Hematopoietic multipotent progenitor cell treated with erythropoietin and hydrocortisone succinate and interleukin-3 and kit ligand, for 6 days (in vitro differentiated cells): ENCODE results near the gene PICK1.

Experiments used
- DNase-seq: peaks from one replicate; pipeline ENCODE4 v3.0.0-alpha.2; 2015

Gene PICK1

GRCh38 chr22:38056969-38057891, at the start of gene PICK1:
Gene PICK1, plus strand, starts transcription at chr22:38057404. Its CDS starts 406 bp downstream, at chr22:38057810.
- DNase-seq = peak; percentile 87

GRCh38 chr22:38009000-38009806, 48.0 kb upstream of the PICK1 start:
- DNase-seq = no peak

- no peak for DNase-seq
Observed at GRCh38 chr22:38012604-38013072, 44.6 kb upstream of the PICK1 start.

- DNase-seq = no peak
Observed at GRCh38 chr22:38014083-38014482, 43.1 kb upstream of the PICK1 start.

GRCh38 chr22:38016182-38017151, 40.7 kb upstream of the PICK1 start:
- DNase-seq = peak; percentile 58

GRCh38 chr22:38017272-38017920, 39.8 kb upstream of the PICK1 start:
- peak; percentile 85 for DNase-seq

GRCh38 chr22:38017939-38018885, 39.0 kb upstream of the PICK1 start:
- no peak for DNase-seq

GRCh38 chr22:38018938-38019827, 38.0 kb upstream of the PICK1 start:
- no peak for DNase-seq

GRCh38 chr22:38021206-38021605, 36.0 kb upstream of the PICK1 start:
- no peak for DNase-seq

- no peak for DNase-seq
Observed at GRCh38 chr22:38023045-38023444, 34.2 kb upstream of the PICK1 start.

- DNase-seq = no peak
Observed at GRCh38 chr22:38025514-38025913, 31.7 kb upstream of the PICK1 start.

- DNase-seq = no peak
Observed at GRCh38 chr22:38026130-38027111, 30.8 kb upstream of the PICK1 start.

GRCh38 chr22:38027487-38027886, 29.7 kb upstream of the PICK1 start:
- no peak for DNase-seq

GRCh38 chr22:38028344-38029130, 28.7 kb upstream of the PICK1 start:
- DNase-seq = no peak

- DNase-seq = no peak
Observed at GRCh38 chr22:38029370-38029769, 27.8 kb upstream of the PICK1 start.

GRCh38 chr22:38029901-38030300, 27.3 kb upstream of the PICK1 start:
- DNase-seq = no peak
